Bronchial epithelial cell (primary cell): Measurements from ENCODE around the gene PCDH18. TPM values are rescaled to one million over a fixed set of nuclear protein-coding genes. Genes with fewer than 3 reads are reported as not detected.
"Not testable (repeated sequence)": the region's sequence is repeated elsewhere in the genome, so short reads cannot be mapped to it uniquely, and the experiment has no call there.

Experiments
- DNase-seq: peaks from one replicate; pipeline ENCODE4 v3.0.0-alpha.2; 2010; ENCODE audit warnings: low read depth
- FAIRE-seq: peaks from 2 replicates; lab custom pipeline; 2011; peaks lifted over from hg19 to GRCh38; lab: Jason Lieb, UNC
- H3K27me3 ChIP-seq: 2 replicates; pipeline ENCODE4 v1.5.1; 2011; ENCODE audit warnings: low read length; ENCODE audit not compliant: control insufficient read depth, insufficient read depth
- H3K36me3 ChIP-seq: 2 replicates; pipeline ENCODE4 v1.5.1; 2011; ENCODE audit warnings: low read length; ENCODE audit not compliant: control insufficient read depth, insufficient read depth
- H3K4me3 ChIP-seq: 2 replicates; pipeline ENCODE4 v1.5.1; 2011; ENCODE audit warnings: mild to moderate bottlenecking, low read depth, low read length, control low read depth
- total RNA-seq: library from RNA; depleted of rRNA; stranded (reverse); fragments of >200 nt; gene quantifications from 2 replicates; pipeline ENCODE4 v1.2.1, GENCODE V29; 2014
- TF ChIP-seq, protein P1 (sequence below): IDR thresholded peaks from 2 replicates; pipeline ENCODE4 v1.5.1; 2011; ENCODE audit warnings: mild to moderate bottlenecking, moderate library complexity, low read length, control low read depth, inconsistent platforms; ENCODE audit not compliant: insufficient read depth, severe bottlenecking

The PCDH18 gene
- total RNA-seq, 1 donor from 2014 or later = 1.6 TPM

DNA sequence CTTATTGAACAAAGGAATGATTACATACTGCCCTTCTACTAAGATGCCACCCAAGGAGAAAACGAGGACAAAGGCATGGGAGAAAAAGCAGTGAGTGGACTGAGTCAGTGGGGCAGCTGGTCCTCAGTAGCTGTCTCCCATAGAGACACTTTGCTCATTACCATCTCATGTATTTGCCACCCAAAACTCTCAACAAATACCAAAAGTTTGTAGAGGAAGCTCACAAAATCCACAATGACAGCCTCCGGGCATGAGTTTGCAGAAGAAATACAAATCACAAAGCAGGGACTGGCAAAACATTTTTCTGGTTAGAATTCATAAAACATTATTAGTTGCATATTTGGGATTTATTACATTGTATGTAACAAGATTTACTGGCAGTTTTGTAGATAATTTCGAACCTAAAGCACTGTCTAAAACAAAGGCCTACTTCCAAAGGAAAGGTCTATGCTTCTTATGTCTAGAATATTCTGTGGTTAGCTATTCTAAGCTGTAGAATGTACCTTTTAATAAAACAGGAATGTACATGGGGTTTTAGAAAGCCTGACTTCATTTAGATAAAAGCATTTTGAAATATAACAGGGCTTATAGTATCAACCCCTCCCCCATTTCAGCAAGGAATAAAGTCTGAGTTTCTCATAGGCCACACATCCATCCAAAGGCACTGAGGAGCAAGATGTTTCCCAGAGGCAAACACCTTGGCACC, 17.7 kb downstream of the PCDH18 start:
- Histone ChIP-seq H3K27me3 (no peaks in the 10 kb centered on the region), H3K36me3 (no peaks in the 10 kb centered on the region), H3K4me3 (no peak overlapping the region)
- no peak for DNase-seq
- no peak for FAIRE-seq
- TF ChIP-seq, protein P1, sequence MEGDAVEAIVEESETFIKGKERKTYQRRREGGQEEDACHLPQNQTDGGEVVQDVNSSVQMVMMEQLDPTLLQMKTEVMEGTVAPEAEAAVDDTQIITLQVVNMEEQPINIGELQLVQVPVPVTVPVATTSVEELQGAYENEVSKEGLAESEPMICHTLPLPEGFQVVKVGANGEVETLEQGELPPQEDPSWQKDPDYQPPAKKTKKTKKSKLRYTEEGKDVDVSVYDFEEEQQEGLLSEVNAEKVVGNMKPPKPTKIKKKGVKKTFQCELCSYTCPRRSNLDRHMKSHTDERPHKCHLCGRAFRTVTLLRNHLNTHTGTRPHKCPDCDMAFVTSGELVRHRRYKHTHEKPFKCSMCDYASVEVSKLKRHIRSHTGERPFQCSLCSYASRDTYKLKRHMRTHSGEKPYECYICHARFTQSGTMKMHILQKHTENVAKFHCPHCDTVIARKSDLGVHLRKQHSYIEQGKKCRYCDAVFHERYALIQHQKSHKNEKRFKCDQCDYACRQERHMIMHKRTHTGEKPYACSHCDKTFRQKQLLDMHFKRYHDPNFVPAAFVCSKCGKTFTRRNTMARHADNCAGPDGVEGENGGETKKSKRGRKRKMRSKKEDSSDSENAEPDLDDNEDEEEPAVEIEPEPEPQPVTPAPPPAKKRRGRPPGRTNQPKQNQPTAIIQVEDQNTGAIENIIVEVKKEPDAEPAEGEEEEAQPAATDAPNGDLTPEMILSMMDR = no peak

DNA sequence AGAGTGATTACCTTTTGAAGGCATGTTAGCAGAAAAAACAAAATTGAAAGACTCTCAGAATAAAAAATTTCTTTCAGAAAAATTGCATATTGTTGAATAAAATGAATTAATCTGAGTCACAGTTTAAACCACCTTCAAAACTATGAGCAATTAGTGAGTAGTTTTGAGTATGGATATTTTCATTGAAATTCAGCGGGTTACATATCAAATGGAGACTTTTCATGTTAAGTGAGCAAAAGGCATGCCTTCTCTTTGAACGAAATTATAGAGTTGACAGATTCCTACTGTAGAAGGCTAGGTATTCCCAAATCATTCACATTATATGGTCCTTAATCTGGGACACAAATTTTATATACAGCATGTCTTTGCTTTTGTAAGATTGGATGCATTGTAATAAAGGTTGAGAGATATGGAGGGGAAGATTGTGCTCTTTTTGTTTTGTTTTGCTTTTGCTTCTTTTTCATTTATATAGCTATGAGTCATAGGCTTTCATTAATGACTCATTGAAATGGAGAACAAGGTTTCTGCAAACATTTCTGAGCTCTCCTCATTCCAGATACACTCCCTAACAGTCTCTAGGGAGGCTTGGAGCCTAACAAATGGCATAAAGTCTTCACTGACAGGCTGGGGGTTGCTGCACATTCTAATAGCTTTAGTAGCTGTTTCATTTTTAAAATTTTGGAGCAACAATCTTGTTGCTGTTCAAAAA, 21.6 kb downstream of the PCDH18 start:
- no peaks in the 10 kb centered on the region for H3K27me3 ChIP-seq
- H3K36me3 ChIP-seq = no peaks in the 10 kb centered on the region
- TF ChIP-seq, protein P1 = no peak
- H3K4me3 ChIP-seq = no peak overlapping the region
- peak; percentile 82 for DNase-seq
- no peak for FAIRE-seq

DNA sequence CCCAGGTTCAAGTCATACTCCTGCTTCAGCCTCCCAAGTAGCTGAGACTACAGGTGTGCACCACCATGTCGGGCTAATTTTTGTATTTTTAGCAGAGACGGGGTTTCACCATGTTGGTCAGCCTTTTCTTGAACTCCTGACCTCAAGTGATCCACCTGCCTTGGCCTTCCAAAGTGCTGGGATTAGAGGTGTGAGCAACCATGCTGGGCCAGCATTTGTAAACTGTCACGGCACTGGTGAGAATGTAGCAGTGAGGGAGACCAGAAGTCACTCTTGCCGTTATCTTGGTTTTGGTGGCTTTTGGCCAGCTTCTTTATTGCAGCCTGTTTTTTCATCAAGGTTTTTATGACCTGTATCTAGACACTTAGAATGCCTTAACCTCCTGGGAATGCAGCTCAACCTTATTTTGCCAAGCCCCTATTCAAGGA, 22.4 kb downstream of the PCDH18 start:
- DNase-seq = no peak
- H3K27me3 ChIP-seq = no peaks in the 10 kb centered on the region
- H3K4me3 ChIP-seq = no peak overlapping the region
- FAIRE-seq = no peak
- TF ChIP-seq, protein P1 = no peak
- no peaks in the 10 kb centered on the region for H3K36me3 ChIP-seq

DNA sequence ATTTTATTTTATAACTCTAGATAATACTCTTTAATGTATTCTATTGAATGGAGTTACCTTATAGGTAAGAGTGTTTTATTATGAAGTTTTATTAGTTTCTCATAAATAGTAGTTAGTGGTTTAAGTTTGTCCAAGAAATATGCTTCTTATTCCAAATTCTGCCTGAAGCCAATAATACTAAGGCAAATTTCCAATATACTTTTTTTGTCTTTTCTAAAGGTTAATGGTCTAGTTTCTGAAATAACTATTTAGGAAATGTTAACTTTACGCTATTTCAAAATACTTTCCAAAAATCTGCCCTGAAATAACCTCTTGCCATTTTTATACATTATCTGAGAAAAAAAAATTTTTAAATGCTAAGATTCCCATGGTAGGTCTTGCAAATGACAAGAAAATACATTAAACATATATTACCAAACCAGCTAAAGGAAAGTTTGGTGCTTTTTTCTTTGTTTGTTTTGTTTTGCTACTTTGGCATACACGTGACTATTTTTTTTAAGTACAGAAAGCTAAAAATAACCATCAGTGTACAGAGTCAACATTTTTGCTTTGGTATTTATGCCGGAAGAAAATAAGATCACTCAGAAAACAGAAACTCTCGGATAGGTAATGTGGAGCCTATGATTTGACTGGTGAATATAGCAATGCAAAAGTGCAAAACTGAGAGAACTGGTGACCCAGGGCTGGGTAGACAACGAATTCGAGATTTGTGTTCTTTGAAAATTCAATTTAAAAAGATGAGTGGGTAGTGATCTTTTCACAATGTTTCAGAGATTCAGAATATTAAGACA, 29.8 kb downstream of the PCDH18 start:
- FAIRE-seq (no peak), DNase-seq (no peak)
- TF ChIP-seq, protein P1 = no peak
- H3K4me3 ChIP-seq = no peak overlapping the region
- no peaks in the 10 kb centered on the region for H3K27me3 ChIP-seq
- H3K36me3 ChIP-seq = no peaks in the 10 kb centered on the region

DNA sequence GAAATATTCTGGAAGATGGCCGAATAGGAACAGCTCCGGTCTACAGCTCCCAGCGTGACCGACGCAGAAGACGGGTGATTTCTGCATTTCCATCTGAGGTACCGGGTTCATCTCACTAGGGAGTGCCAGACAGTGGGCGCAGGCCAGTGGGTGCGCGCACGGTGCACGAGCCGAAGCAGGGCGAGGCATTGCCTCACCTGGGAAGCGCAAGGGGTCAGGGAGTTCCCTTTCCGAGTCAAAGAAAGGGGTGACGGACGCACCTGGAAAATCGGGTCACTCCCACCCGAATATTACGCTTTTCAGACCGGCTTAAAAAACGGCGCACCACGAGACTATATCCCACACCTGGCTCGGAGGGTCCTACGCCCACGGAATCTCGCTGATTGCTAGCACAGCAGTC, 36.0 kb downstream of the PCDH18 start:
- H3K4me3 ChIP-seq, H3K27me3 ChIP-seq, H3K36me3 ChIP-seq, DNase-seq, FAIRE-seq: not testable (repeated sequence)

DNA sequence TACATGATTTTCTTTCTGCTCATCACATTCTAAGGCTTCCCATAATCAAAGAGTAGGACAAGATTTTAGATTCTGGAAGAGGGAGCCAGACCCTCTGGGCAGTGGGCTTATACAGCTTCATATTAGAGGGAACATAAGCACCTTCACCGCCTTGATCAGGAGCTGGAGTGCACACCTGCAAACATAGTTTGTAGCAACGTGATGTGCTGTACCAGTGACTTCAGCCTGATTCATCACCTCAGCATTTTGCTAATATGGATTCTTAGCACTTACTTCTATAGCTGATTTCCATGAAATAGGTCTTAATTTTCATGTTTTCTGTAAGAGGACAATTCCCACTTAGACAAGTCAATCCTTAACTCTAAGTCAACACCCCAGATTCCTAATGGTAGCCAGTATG, 36.7 kb downstream of the PCDH18 start:
- TF ChIP-seq, protein P1 = no peak
- FAIRE-seq = no peak

DNA sequence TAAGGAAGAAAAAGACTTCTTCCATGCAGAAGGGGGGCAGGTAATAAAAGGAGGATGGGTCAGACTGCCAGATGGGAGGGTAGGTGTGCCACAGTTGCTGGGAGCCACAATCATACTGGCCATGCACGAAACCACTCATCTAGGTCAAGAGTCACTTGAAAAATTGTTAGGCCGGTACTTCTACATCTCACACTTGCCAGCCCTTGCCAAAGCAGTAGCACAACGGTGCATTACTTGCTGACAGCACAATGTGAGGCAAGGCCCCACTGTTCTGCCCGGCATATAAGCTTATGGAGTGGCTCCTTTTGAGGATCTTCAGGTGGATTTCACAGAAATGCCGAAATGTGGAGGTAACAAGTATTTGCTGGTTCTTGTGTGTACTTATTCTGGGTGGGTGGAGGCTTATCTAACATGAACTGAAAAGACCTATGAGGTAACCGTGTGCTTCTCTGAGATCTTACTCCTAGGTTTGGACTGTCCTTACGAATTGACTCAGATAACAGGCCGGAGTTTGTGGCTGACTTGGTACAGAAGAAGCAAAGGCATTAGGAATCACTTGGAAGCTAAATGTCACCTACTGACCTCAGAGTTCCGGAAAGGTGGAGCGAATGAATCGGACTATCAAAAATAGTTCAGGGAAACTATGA, 48.9 kb downstream of the PCDH18 start:
- H3K27me3 ChIP-seq, H3K36me3 ChIP-seq, H3K4me3 ChIP-seq, DNase-seq: not testable (repeated sequence)
- peak; percentile 60 for FAIRE-seq

More for the DNA sequence above, 36.7 kb downstream of the PCDH18 start:
- H3K27me3 ChIP-seq = no peaks in the 10 kb centered on the region
- no peaks in the 10 kb centered on the region for H3K36me3 ChIP-seq
- DNase-seq = peak; percentile 23
- no peak overlapping the region for H3K4me3 ChIP-seq

DNA sequence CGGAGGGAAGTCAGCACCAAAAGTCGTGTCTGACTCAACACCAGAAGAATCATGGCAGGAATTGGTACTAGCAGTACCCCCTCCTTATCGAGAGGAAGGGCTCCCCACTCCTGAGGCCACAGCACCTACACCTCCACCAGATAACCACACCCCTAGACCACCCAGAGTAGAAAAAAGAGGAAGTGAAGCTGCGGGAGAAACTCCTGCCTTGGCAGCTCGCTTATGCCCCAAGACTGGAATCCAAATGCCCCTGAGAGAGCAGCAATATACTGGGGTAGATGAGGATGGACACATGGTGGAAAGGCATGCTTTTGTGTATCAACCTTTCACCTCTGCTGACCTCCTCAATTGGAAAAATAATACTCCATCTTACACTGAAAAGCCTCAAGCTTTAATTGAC, 52.6 kb downstream of the PCDH18 start:
- not testable (repeated sequence) for FAIRE-seq, DNase-seq, H3K4me3 ChIP-seq, H3K27me3 ChIP-seq, H3K36me3 ChIP-seq
